ENCODE results near the gene HBA1. TPM values are rescaled to one million over a fixed set of nuclear protein-coding genes. Genes with fewer than 3 reads are reported as not detected.
"Not testable (repeated sequence)": the region's sequence is repeated elsewhere in the genome, so short reads cannot be mapped to it uniquely, and the experiment has no call there.

Gene HBA1
- 100 to 1,000 TPM in 2 of 4 donors, 10 to 100 TPM in 2; 56.8 to 998 (median 122) TPM for total RNA-seq

GRCh38 chr16:176477-177382 is at the start of gene HBA1:
HBA1 (plus strand) TSS chr16:176680; CDS start chr16:176717, 37 bp downstream.
- not testable (repeated sequence) for DNase-seq (ENCODE audit: low spot score); ATAC-seq (ENCODE audit: low FRiP score)

- DNase-seq (ENCODE audit: low spot score) = no peak
Observed at GRCh38 chr16:129075-129474, 47.4 kb upstream of the HBA1 start.

GRCh38 chr16:130533-131173 is 45.8 kb upstream of the HBA1 start:
- ATAC-seq (ENCODE audit: low FRiP score) (no peak), DNase-seq (ENCODE audit: low spot score) (no peak)
- TF ChIP-seq CTCF (IDR thresholded peaks at IDR 0.05) = no peak

More at GRCh38 chr16:129075-129474, 47.4 kb upstream of the HBA1 start:
- no peak for TF ChIP-seq CTCF (IDR thresholded peaks at IDR 0.05)
- ATAC-seq (ENCODE audit: low FRiP score) = no peak

- TF ChIP-seq CTCF (IDR thresholded peaks at IDR 0.05) = no peak
- no peak for DNase-seq (ENCODE audit: low spot score)
- ATAC-seq (ENCODE audit: low FRiP score) = no peak
Observed at GRCh38 chr16:132120-132519, 44.4 kb upstream of the HBA1 start.

- no peak for TF ChIP-seq CTCF (IDR thresholded peaks at IDR 0.05)
- no peak for DNase-seq (ENCODE audit: low spot score)
- no peak for ATAC-seq (ENCODE audit: low FRiP score)
Observed at GRCh38 chr16:133716-134115, 42.8 kb upstream of the HBA1 start.

- DNase-seq (ENCODE audit: low spot score) = no peak
- no peak for ATAC-seq (ENCODE audit: low FRiP score)
- no peak for TF ChIP-seq CTCF (IDR thresholded peaks at IDR 0.05)
Observed at GRCh38 chr16:138049-138417, 38.4 kb upstream of the HBA1 start.

- TF ChIP-seq CTCF (IDR thresholded peaks at IDR 0.05) = no peak
- no peak for DNase-seq (ENCODE audit: low spot score)
- no peak for ATAC-seq (ENCODE audit: low FRiP score)
Observed at GRCh38 chr16:140175-140857, 36.2 kb upstream of the HBA1 start.
